NCI-H1930 (cell line): ENCODE measurements around the gene MSX1.

ENCODE experiments used
- DNase-seq, 2 experiments: peaks; one replicate each; lab custom pipeline; 2025; lab: John Stamatoyannopoulos, UW

Gene MSX1

DNA sequence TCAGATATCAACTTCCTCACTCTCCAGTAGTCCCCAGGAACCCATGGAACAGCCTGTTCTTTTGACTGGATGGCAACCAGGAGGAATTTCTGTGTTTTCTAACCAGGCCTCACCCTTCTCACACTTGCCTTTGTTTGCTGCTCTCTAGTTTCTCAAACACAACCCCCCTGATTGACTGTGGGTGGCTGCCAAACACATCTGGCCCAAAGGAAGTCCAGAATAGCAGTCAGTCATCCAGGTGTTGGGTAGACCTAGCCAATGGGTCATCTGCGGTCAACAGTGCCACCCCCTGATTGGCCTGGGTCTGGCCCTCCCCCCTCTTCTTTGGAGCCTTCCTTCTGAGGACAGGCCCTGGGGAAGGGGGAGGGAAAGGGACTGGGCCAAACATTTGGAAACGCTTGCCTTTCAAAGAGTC is 53.7 kb downstream of the MSX1 start:
- DNase-seq: no peak
